ENCODE data around the gene CAPN14. TPM values are rescaled to one million over a fixed set of nuclear protein-coding genes. Genes with fewer than 3 reads are reported as not detected.

Gene CAPN14
- total RNA-seq, 4 donors from 2014 or later: 0.14 to 0.16 TPM; not detected in 2

- Histone ChIP-seq H3K4me1 (no peaks in the 10 kb centered on the region), H3K27ac (no peak overlapping the region), H3K27me3 (no peaks in the 10 kb centered on the region), H3K36me3 (no peaks in the 10 kb centered on the region), H3K9me3 (no peaks in the 10 kb centered on the region), H3K4me3 (no peak overlapping the region)
- no peak for TF ChIP-seq EP300 (IDR thresholded peaks at IDR 0.05; ENCODE audit: low read depth)
- no peak for TF ChIP-seq POLR2A (IDR thresholded peaks at IDR 0.05)
- no peak for TF ChIP-seq POLR2AphosphoS5 (IDR thresholded peaks at IDR 0.05)
- TF ChIP-seq, protein P1, sequence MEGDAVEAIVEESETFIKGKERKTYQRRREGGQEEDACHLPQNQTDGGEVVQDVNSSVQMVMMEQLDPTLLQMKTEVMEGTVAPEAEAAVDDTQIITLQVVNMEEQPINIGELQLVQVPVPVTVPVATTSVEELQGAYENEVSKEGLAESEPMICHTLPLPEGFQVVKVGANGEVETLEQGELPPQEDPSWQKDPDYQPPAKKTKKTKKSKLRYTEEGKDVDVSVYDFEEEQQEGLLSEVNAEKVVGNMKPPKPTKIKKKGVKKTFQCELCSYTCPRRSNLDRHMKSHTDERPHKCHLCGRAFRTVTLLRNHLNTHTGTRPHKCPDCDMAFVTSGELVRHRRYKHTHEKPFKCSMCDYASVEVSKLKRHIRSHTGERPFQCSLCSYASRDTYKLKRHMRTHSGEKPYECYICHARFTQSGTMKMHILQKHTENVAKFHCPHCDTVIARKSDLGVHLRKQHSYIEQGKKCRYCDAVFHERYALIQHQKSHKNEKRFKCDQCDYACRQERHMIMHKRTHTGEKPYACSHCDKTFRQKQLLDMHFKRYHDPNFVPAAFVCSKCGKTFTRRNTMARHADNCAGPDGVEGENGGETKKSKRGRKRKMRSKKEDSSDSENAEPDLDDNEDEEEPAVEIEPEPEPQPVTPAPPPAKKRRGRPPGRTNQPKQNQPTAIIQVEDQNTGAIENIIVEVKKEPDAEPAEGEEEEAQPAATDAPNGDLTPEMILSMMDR (IDR thresholded peaks at IDR 0.05): no peak
- WGBS, 2 donors (ENCODE audit: low coverage in 1 of 2): 86 to 93% methylated on average over 3 of the region's 3 CpGs
- no peak for DNase-seq
- intact Hi-C loops (cut with DNase I; ENCODE audit: low total_unique reads) (no loop called here), in situ Hi-C loops (cut with MboI; ENCODE audit: low pct_ligation_motif_present in 1 of 4, low pct_unique_long_range_greater_than_20kb in 1 of 4, low sequenced_read_pairs in 3 of 4) (loop anchor here in 1 of 4 donors (10.0 kb wide), 1 partner anchor 78 kb away; no protein-coding TSS in a partner anchor)
Measured at GRCh38 chr2:31246184-31246852, 29.0 kb upstream of the CAPN14 start.

DNA sequence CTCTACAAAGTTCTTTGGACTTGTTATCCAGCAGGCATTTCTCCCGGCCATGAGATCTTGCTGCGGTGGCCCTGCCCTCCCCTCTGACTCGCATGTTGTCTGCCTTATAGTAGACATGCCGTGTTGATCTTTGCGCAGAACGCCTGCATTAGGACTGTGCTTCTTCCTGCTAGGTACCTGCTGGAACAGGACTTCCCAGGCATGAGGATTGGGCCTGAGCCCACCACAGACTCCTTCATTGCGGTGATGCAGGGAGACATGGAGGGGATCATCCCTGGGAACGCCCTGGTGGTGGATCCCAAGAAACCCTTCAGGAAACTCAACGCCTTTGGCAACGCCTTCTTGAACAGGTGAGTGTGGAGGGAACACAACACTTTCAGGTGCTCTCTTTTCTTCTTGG is 26.8 kb upstream of the CAPN14 start:
- 92 to 100% methylated on average over 1 to 10 of the region's 10 CpGs for WGBS, 2 donors (ENCODE audit: low coverage in 1 of 2)
- Histone ChIP-seq H3K9me3 (no peaks in the 10 kb centered on the region), H3K36me3 (no peaks in the 10 kb centered on the region), H3K4me1 (peaks cover 0 to 6% (median 2%) of the 10 kb centered on the region in 4 donors), H3K4me3 (no peak overlapping the region), H3K27me3 (no peaks in the 10 kb centered on the region), H3K27ac (no peak overlapping the region)
- TF ChIP-seq EP300 (IDR thresholded peaks at IDR 0.05; ENCODE audit: low read depth) (no peak), POLR2A (IDR thresholded peaks at IDR 0.05) (no peak), POLR2AphosphoS5 (IDR thresholded peaks at IDR 0.05) (no peak)
- TF ChIP-seq, protein P1 (IDR thresholded peaks at IDR 0.05): no peak
- DNase-seq: no peak
- intact Hi-C loops (cut with DNase I; ENCODE audit: low total_unique reads): no loop called here
- in situ Hi-C loops (cut with MboI; ENCODE audit: low pct_ligation_motif_present in 1 of 4, low pct_unique_long_range_greater_than_20kb in 1 of 4, low sequenced_read_pairs in 3 of 4): loop anchor here in 1 of 4 donors (10.0 kb wide), 1 partner anchor 81 kb away; no protein-coding TSS in a partner anchor

- TF ChIP-seq POLR2AphosphoS5 (IDR thresholded peaks at IDR 0.05) (no peak), EP300 (IDR thresholded peaks at IDR 0.05; ENCODE audit: low read depth) (no peak), POLR2A (IDR thresholded peaks at IDR 0.05) (no peak)
- TF ChIP-seq, protein P1 (IDR thresholded peaks at IDR 0.05): no peak
- intact Hi-C loops (cut with DNase I; ENCODE audit: low total_unique reads): no loop called here
- no peak overlapping the region for H3K4me3 ChIP-seq
- no peak overlapping the region for H3K27ac ChIP-seq
- H3K27me3 ChIP-seq: no peaks in the 10 kb centered on the region
- in situ Hi-C loops (cut with MboI; ENCODE audit: low pct_ligation_motif_present in 1 of 4, low pct_unique_long_range_greater_than_20kb in 1 of 4, low sequenced_read_pairs in 3 of 4): loop anchor here in 1 of 4 donors (10.0 kb wide), 1 partner anchor 82 kb away; no protein-coding TSS in a partner anchor
- H3K4me1 ChIP-seq: peaks cover 0 to 6% (median 2%) of the 10 kb centered on the region in 4 donors
- WGBS, 2 donors (ENCODE audit: low coverage in 1 of 2): 86 to 88% methylated on average over 5 of the region's 5 CpGs
- H3K36me3 ChIP-seq: no peaks in the 10 kb centered on the region
- no peak for DNase-seq
- H3K9me3 ChIP-seq: no peaks in the 10 kb centered on the region
Measured at GRCh38 chr2:31243053-31243452, 25.7 kb upstream of the CAPN14 start.

GRCh38 chr2:31241625-31242270 is 24.4 kb upstream of the CAPN14 start:
- in situ Hi-C loops (cut with MboI; ENCODE audit: low pct_ligation_motif_present in 1 of 4, low pct_unique_long_range_greater_than_20kb in 1 of 4, low sequenced_read_pairs in 3 of 4): loop anchor here in 1 of 4 donors (10.0 kb wide), 1 partner anchor 83 kb away; no protein-coding TSS in a partner anchor

More at GRCh38 chr2:31241625-31242270, 24.4 kb upstream of the CAPN14 start:
- Histone ChIP-seq H3K27ac (no peak overlapping the region), H3K9me3 (no peaks in the 10 kb centered on the region), H3K4me3 (no peak overlapping the region), H3K4me1 (peaks cover 0 to 6% (median 2%) of the 10 kb centered on the region in 4 donors), H3K27me3 (no peaks in the 10 kb centered on the region), H3K36me3 (no peaks in the 10 kb centered on the region)
- no peak for DNase-seq
- intact Hi-C loops (cut with DNase I; ENCODE audit: low total_unique reads): no loop called here
- WGBS, 2 donors (ENCODE audit: low coverage in 1 of 2): 83 to 97% methylated on average over 5 to 10 of the region's 10 CpGs
- no peak for TF ChIP-seq POLR2AphosphoS5 (IDR thresholded peaks at IDR 0.05)
- TF ChIP-seq POLR2A (IDR thresholded peaks at IDR 0.05): no peak
- TF ChIP-seq EP300 (IDR thresholded peaks at IDR 0.05; ENCODE audit: low read depth): no peak
- TF ChIP-seq, protein P1 (IDR thresholded peaks at IDR 0.05): no peak

All from transverse colon (tissue), 4 donors.